OCI-M2 (cell line): ENCODE data around the gene PCSK4.

Source experiments
- DNase-seq: peaks from one replicate; lab custom pipeline; 2025; ENCODE audit not compliant: unreplicated experiment; lab: John Stamatoyannopoulos, UW

Gene PCSK4

GRCh38 chr19:1455336-1456120, 34.6 kb downstream of the PCSK4 start:
- no peak for DNase-seq

DNA sequence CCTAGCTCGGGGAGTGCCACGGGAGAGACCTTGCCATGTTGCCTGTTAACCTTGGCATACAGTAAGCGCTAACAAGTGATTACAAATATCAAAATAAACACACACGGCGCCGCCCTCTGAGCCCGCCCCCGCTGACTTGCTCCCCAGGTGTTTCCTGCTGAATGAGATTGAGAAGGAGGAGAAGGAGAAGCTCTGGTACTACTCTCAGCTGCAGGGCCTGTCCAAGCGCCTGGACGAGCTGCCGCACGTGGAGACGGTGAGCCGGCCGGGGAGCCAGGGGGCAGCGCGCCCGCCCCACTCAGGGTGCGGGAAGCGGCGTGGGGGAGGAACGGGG, 35.2 kb downstream of the PCSK4 start:
- no peak for DNase-seq

DNA sequence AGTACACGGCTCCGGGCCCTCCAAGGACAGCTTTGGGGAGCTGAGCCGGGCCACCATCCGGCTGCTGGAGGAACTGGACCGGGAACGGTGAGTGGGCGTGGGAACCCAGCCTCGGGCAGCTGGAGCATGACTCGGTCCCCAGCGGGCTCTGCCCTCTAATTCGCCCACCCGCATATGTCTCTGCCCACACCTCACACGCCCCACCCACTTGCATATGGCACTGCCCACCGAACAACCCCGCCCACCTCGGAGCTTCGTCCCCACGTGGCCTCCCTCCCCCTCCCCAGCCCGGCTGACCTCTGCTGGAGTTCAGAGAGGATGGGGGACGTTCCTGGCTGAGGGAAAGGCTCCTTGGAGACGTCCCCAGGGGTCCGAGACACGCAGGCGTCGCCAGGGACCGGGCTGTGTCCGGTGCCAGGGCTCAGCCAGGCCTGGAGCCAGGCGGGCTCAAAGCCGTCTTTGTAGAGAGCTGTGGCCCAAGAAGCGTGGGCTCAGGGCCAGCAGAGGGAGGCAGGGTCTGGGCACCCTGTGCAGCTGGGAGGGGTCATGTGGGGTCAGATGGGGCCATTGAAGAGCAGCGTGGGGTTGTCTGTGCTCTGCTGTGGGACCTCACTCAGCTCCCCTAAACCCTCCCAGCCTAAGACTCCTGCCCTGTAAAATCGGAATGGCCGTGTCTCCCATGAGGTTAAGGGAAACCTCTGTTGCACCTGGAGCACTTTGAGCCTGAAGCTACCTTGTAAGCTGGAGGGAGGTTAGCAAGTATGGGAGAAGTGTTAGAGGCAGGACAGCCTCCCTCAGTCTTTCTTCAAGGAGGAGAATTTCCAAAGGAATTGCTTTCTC, 36.4 kb downstream of the PCSK4 start:
- DNase-seq, result no peak

DNA sequence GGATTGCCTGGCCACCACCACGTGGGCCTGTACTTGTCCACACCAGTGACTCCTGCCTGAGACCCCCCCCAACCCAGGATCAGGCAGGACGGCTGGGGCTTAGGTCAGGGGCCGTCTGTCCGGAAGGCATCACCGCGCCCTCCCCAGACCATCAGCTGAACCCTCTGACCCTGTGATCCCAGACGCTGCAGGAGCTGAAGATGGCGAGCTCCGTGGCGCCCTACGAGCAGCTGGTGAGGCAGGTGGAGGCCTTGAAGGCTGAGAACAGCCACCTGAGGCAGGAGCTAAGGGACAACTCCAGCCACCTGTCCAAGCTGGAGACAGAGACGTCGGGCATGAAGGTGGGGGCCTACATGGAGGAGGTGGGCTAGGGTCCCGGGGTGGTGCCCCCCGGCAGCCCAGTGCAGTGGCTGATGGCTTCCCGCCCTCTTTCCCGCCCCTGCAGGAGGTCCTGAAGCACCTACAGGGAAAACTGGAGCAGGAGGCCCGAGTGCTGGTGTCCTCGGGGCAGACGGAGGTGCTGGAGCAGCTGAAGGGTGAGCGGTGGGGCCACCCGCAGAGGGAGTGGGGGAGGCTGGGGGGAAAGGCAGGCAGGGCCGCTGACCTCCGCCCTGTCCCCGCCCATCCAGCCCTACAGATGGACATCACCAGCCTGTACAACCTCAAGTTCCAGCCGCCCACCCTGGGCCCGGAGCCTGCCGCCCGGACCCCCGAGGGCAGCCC, 37.2 kb downstream of the PCSK4 start:
- no peak for DNase-seq

DNA sequence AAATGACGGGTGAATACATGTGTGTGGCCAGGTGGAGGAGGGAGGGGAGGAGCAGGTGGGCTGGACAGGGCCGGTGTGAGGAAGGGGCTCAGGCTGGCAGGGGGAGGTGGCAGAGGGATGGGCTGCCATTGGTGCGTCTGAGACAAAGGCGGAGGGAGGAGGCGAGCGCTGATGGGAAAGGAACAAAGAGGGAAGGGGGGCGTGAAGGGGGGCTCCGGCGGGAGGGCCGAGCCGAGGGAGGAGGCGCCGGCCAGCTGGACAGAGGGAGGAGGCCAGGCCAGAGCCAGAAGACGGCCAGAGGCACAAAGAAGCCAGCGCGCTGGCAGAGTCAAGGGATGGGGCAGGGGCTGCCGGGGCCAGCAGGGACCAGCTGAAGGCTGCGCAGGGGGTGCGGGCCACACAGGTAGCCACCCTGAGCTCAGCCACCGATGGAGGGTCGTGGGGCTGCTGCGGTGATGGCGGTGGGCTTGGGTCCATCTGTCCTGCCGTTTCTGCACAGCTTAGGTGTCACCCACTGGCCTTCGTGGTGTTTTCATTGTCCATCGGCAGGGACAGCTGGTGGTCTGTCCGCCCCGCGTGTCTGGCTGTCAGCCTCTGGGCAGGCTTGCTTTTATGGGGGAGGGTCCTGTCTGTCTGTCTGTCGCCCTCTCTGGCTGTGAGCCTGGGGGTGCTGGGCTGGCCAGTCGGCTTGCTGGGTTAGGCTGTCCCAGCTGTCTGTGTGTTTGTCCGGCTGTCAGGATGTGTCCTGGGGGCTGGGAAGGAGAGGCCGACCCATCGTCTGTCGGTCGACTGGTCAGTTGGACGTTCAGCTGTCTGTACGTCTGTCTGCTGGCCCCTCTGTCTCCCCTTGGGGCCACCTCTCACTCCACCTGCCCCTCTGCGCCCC, 38.0 kb downstream of the PCSK4 start:
- no peak for DNase-seq

DNA sequence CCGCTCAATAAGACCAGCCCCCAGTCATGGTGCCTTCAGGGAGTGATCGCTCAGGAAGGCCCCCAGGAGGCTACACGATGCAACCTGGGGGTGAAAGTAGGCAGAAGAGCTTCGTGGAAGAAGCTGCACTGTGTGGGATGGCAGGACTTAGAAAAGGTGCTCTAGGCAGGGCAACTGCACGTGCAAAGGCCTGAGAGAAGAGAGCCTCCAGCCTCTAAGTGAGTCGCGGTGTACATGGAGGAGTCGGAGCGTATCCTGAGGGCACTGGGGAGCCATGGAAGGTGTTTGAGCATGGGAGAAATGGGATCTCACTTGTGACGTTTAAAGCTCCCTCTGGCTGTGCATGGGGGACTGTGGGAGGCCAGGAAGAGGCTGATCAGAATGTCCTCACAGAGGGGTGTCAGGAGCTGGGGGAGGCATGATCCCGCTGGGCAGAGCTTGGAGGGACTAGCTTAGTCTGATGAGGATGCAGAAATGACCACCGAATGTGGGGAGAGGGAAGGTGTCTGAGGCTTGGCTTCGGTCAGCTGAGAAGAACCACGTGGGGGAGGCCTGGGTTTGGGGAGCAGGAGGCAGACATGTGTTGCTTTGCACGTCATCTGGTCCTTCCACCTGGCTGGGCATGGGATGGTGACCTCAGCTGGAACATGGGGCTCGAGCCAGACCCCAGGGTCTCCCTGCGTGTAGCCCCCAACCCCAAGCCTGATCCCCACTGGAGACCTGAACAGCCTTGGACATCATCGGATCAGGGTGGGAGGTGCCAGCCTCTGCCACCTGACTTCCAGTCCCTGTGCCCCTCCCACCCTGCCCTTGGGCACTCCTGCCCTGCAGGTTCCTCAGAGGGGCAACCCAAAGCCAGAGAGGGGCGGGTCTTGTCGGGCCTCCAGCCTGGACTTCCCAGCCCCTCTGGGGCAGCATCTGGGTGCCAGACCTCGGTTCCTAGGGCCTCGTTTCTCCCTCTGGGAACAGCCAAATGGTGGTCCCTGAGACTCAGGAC, 39.1 kb downstream of the PCSK4 start:
- no peak for DNase-seq

GRCh38 chr19:1449467-1450442, 40.4 kb downstream of the PCSK4 start, which contains the start of gene APC2:
Gene APC2 (plus strand): TSS chr19:1450121. CDS start chr19:1453002, 2,881 bp downstream.
- no peak for DNase-seq

- DNase-seq, result no peak
Measured at GRCh38 chr19:1447944-1448343, 42.2 kb downstream of the PCSK4 start.

GRCh38 chr19:1447504-1447903, 42.6 kb downstream of the PCSK4 start:
- no peak for DNase-seq

GRCh38 chr19:1446713-1447481, 43.3 kb downstream of the PCSK4 start:
- no peak for DNase-seq

GRCh38 chr19:1445932-1446712, 44.0 kb downstream of the PCSK4 start:
- no peak for DNase-seq

- DNase-seq, result no peak
Measured at GRCh38 chr19:1445185-1445931, 44.8 kb downstream of the PCSK4 start.

GRCh38 chr19:1441677-1442438, 48.3 kb downstream of the PCSK4 start:
- DNase-seq, result no peak

GRCh38 chr19:1441022-1441426, 49.1 kb downstream of the PCSK4 start:
- no peak for DNase-seq

GRCh38 chr19:1440418-1440801, 49.7 kb downstream of the PCSK4 start:
- no peak for DNase-seq
